ENCODE measurements around the gene SELENOS.

DNA sequence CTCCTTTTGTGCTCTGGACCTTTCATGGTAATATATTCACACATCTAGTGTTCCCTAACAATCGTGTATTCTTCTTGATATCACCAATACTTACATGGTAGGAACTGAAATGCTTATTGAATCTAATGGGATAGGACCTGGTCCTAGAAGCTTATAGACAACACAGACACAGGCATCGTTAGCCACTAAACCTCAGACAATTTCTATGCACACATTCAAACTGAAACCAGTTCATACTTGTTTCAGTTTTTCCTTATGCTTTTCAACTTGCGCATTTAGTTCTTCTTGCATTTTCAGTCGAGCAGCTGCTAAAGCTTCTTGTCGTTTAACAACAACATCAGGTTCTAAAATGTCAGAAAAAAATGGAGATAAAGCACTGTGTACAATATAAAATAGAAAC lies 2.3 kb downstream of the SELENOS start:
- TF ChIP-seq, protein P1, sequence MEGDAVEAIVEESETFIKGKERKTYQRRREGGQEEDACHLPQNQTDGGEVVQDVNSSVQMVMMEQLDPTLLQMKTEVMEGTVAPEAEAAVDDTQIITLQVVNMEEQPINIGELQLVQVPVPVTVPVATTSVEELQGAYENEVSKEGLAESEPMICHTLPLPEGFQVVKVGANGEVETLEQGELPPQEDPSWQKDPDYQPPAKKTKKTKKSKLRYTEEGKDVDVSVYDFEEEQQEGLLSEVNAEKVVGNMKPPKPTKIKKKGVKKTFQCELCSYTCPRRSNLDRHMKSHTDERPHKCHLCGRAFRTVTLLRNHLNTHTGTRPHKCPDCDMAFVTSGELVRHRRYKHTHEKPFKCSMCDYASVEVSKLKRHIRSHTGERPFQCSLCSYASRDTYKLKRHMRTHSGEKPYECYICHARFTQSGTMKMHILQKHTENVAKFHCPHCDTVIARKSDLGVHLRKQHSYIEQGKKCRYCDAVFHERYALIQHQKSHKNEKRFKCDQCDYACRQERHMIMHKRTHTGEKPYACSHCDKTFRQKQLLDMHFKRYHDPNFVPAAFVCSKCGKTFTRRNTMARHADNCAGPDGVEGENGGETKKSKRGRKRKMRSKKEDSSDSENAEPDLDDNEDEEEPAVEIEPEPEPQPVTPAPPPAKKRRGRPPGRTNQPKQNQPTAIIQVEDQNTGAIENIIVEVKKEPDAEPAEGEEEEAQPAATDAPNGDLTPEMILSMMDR (IDR thresholded peaks at IDR 0.05) = no peak
- no peak for TF ChIP-seq POLR2A (IDR thresholded peaks at IDR 0.05)

Data from adrenal gland (tissue), 5 donors.